IMR-90 (cell line): ENCODE results near the gene PTGER4.

Experiments used
- BHLHE40 ChIP-seq: fragments of 150-350 bp; IDR thresholded peaks from 2 replicates; pipeline ENCODE4 v1.6.1; 2016; ENCODE audit warnings: mild to moderate bottlenecking, low read depth, low read length
- CEBPB ChIP-seq: IDR thresholded peaks from 2 replicates; pipeline ENCODE4 v1.6.1; 2012; ENCODE audit warnings: low read depth, low read length, improper control_type of control experiment
- CTCF ChIP-seq: conservative IDR thresholded peaks from 2 replicates; pipeline ENCODE4 v1.5.1; 2012; ENCODE audit warnings: mild to moderate bottlenecking, low read depth, low read length, improper control_type of control experiment
- FOS ChIP-seq: fragments of 150-350 bp; IDR thresholded peaks from 2 replicates; pipeline ENCODE4 v1.6.1; 2016; ENCODE audit warnings: low read depth, low read length
- MXI1 ChIP-seq: IDR thresholded peaks from 2 replicates; pipeline ENCODE4 v1.6.1; 2012; ENCODE audit warnings: low read depth, mild to moderate bottlenecking, low read length, moderate library complexity, borderline replicate concordance
- POLR2A ChIP-seq: IDR thresholded peaks from 2 replicates; pipeline ENCODE4 v1.6.1; 2012; ENCODE audit warnings: mild to moderate bottlenecking, low read depth, low read length
- RAD21 ChIP-seq: IDR thresholded peaks from 2 replicates; pipeline ENCODE4 v1.6.1; 2012; ENCODE audit warnings: low read length, improper control_type of control experiment
- RCOR1 ChIP-seq: IDR thresholded peaks from 2 replicates; pipeline ENCODE4 v1.6.1; 2012; ENCODE audit warnings: mild to moderate bottlenecking, low read length, improper control_type of control experiment; ENCODE audit not compliant: insufficient replicate concordance
- RFX5 ChIP-seq: IDR thresholded peaks from 2 replicates; pipeline ENCODE4 v1.8.0; 2012; ENCODE audit warnings: low read depth, mild to moderate bottlenecking, low read length, moderate library complexity
- SMC3 ChIP-seq: fragments of 150-350 bp; IDR thresholded peaks from 2 replicates; pipeline ENCODE4 v1.6.1; 2016; ENCODE audit warnings: low read depth, mild to moderate bottlenecking, antibody characterized with exemption, low read length, moderate library complexity
- USF2 ChIP-seq: fragments of 150-350 bp; IDR thresholded peaks from 2 replicates; pipeline ENCODE4 v1.6.1; 2017; ENCODE audit warnings: mild to moderate bottlenecking, antibody characterized with exemption, low read length, low read depth

DNA sequence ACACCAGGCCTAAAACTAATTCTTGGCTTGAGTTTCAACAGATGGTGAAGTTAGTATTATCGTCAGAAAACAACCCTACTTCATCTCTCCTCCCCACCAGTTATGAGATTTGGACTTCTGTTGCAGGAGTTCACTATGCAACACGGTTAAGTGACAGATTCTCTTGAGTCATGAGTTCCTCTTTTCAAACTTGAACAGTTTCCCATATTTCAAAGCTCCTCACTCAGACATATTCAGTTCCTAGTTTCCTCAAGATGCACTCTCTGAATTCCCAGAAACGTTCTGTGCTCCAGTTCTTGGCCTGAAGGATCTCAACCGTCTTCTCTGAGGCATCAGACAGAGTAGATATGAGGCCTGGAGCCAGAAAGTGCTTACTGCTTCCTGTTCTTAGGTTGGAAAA, 7.3 kb upstream of the PTGER4 start:
- TF ChIP-seq CTCF (no peak), POLR2A (no peak), FOS (no peak), RCOR1 (no peak), CEBPB (no peak), MXI1 (no peak), SMC3 (no peak), RFX5 (no peak), BHLHE40 (no peak), RAD21 (no peak), USF2 (no peak)
